ENCODE data around the gene IGFL1. TPM values are rescaled to one million over a fixed set of nuclear protein-coding genes. Genes with fewer than 3 reads are reported as not detected.

IGFL1 gene
- total RNA-seq, 1 experiment from 2014 or later: not detected

GRCh38 chr19:46209472-46209871 lies 20.1 kb upstream of the IGFL1 start:
- Histone ChIP-seq H3K9me3 (ENCODE audit: control insufficient read depth in 1 of 2, insufficient read depth in 1 of 2, low read depth in 1 of 2, low read length in 2 of 2) (no peaks in the 10 kb centered on the region), H3K36me3 (ENCODE audit: control insufficient read depth in 1 of 2, insufficient read depth in 2 of 2, low read length in 2 of 2) (no peaks in the 10 kb centered on the region), H3K27me3 (ENCODE audit: insufficient read depth, low read length) (peaks cover 9% of the 10 kb centered on the region; the same call in 1 of the 2 replicates), H2AFZ (ENCODE audit: low read depth, low read length, poor library complexity, severe bottlenecking) (no peak overlapping the region), H4K20me1 (ENCODE audit: insufficient read depth) (no peaks in the 10 kb centered on the region), H3K9me2 (ENCODE audit: insufficient read depth) (no peaks in the 10 kb centered on the region), H3K9ac (ENCODE audit: low read length) (no peak overlapping the region), H3K4me2 (ENCODE audit: low read length) (no peak overlapping the region), H3K79me2 (ENCODE audit: insufficient read depth, low read length) (no peaks in the 10 kb centered on the region), H3K4me3 (replicated peaks in 1 of 2; ENCODE audit: low read depth in 1 of 2, low read length in 2 of 2) (no peak overlapping the region), H3K4me1 (ENCODE audit: control insufficient read depth in 1 of 2, insufficient read depth in 2 of 2, low read length in 2 of 2) (peaks cover 27 to 61% of the 10 kb centered on the region in 2 experiments), H3K27ac (ENCODE audit: low read depth, low read length) (no peak overlapping the region)
- DNase-seq (ENCODE audit: low read depth, low spot score) (no peak), ATAC-seq (no peak)
- no peak for TF ChIP-seq EGR1 (IDR thresholded peaks at IDR 0.05; ENCODE audit: low read depth)
- TF ChIP-seq CBX3 (IDR thresholded peaks at IDR 0.05; ENCODE audit: low read depth): no peak
- TF ChIP-seq, protein P1, sequence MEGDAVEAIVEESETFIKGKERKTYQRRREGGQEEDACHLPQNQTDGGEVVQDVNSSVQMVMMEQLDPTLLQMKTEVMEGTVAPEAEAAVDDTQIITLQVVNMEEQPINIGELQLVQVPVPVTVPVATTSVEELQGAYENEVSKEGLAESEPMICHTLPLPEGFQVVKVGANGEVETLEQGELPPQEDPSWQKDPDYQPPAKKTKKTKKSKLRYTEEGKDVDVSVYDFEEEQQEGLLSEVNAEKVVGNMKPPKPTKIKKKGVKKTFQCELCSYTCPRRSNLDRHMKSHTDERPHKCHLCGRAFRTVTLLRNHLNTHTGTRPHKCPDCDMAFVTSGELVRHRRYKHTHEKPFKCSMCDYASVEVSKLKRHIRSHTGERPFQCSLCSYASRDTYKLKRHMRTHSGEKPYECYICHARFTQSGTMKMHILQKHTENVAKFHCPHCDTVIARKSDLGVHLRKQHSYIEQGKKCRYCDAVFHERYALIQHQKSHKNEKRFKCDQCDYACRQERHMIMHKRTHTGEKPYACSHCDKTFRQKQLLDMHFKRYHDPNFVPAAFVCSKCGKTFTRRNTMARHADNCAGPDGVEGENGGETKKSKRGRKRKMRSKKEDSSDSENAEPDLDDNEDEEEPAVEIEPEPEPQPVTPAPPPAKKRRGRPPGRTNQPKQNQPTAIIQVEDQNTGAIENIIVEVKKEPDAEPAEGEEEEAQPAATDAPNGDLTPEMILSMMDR (IDR thresholded peaks at IDR 0.05 in 2 of 3, conservative IDR thresholded peaks at IDR 0.05 in 1 of 3; ENCODE audit: borderline replicate concordance in 1 of 3, insufficient read depth in 1 of 3, low read depth in 2 of 3, low read length in 2 of 3): no peak
- no peak for TF ChIP-seq REST (IDR thresholded peaks at IDR 0.05; ENCODE audit: low read depth)
- no peak for TF ChIP-seq SRF (IDR thresholded peaks at IDR 0.05; ENCODE audit: low read depth)
- TF ChIP-seq TCF7L2 (IDR thresholded peaks at IDR 0.05; ENCODE audit: borderline replicate concordance, extremely low read depth, insufficient read depth, insufficient read length): no peak
- no peak for TF ChIP-seq ZNF274 (IDR thresholded peaks at IDR 0.05; ENCODE audit: low read depth, low read length)
- no peak for TF ChIP-seq POLR2A (IDR thresholded peaks at IDR 0.05; ENCODE audit: borderline replicate concordance, extremely low read depth, insufficient read depth, insufficient read length)
- no peak for TF ChIP-seq MAX (IDR thresholded peaks at IDR 0.05)
- TF ChIP-seq SP1 (IDR thresholded peaks at IDR 0.05; ENCODE audit: low read depth): no peak
- TF ChIP-seq CEBPB (IDR thresholded peaks at IDR 0.05; ENCODE audit: low read depth): no peak
- no peak for TF ChIP-seq EZH2phosphoT487 (IDR thresholded peaks at IDR 0.05; ENCODE audit: borderline replicate concordance)
- TF ChIP-seq SIN3A (IDR thresholded peaks at IDR 0.05; ENCODE audit: low read depth): no peak
- TF ChIP-seq, protein P2, sequence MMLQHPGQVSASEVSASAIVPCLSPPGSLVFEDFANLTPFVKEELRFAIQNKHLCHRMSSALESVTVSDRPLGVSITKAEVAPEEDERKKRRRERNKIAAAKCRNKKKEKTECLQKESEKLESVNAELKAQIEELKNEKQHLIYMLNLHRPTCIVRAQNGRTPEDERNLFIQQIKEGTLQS (IDR thresholded peaks at IDR 0.05): no peak
- intact Hi-C loops (cut with micrococcal nuclease): no loop called here
- RAD21 ChIA-PET (ENCODE audit: low non-redundant PET in 1 of 2, low total read pairs in 2 of 2, uncharacterized antibody in 2 of 2, unreplicated experiment in 2 of 2): no interaction called here
- POLR2A ChIA-PET: no interaction called here
- no TSS peak for BruUV-seq (replicated peaks)
- CTCF ChIA-PET: no interaction called here
